Mucosa of descending colon (tissue), 3 donors: ENCODE results near the gene FSCN2. TPM values are rescaled to one million over a fixed set of nuclear protein-coding genes. Genes with fewer than 3 reads are reported as not detected.

Source experiments
- ATAC-seq: fragments of 200-7000 bp; cut with Tn5 transposase; one replicate; pipeline ENCODE4 v1.9.1; 2020; ENCODE audit warnings: mild to moderate bottlenecking, moderate library complexity
- DNase-seq, 3 donors: peaks; one replicate each; pipeline ENCODE4 v3.0.0-alpha.2; 2020
- H3K36me3 ChIP-seq: fragments of 200-600 bp; one replicate; pipeline ENCODE4 v1.8.0; 2021; ENCODE audit warnings: low read depth, mild to moderate bottlenecking
- H3K4me1 ChIP-seq: fragments of 200-600 bp; one replicate; pipeline ENCODE4 v1.8.0; 2021; ENCODE audit warnings: low read depth, mild to moderate bottlenecking
- H3K4me3 ChIP-seq: fragments of 200-600 bp; one replicate; pipeline ENCODE4 v1.8.0; 2021; ENCODE audit warnings: mild to moderate bottlenecking
- H3K9me3 ChIP-seq: fragments of 200-600 bp; one replicate; pipeline ENCODE4 v1.8.0; 2021; ENCODE audit warnings: mild to moderate bottlenecking
- CTCF ChIP-seq: fragments of 200-600 bp; IDR thresholded peaks from one replicate; pipeline ENCODE4 v1.8.0; 2022; ENCODE audit warnings: antibody characterized with exemption, mild to moderate bottlenecking
- intact Hi-C, 2 donors: fragments of 100-400 bp; cut with DNase I in 1 of 2; cut with micrococcal nuclease in 1 of 2; formaldehyde crosslinking; loops; one replicate each; pipeline versions ENCODE4 v1.11.0 to v1.11.1; 2022; cut with DNase I, micrococcal nuclease
- total RNA-seq, 3 donors: library from RNA; stranded (reverse); fragmentation: NEBNext Ultra II Directional in 2 of 3; extraction: Animal tissue kit (Norgen Biotek cat#: 25700) in 2 of 3; gene quantifications; one replicate each; pipeline versions ENCODE4 v1.2.1 to v1.2.4, GENCODE V29; 2021 to 2023
- donor health status: DM: no; HTN: no; CAD: no; lungs with moderate emphysema.
- donor health status: DM: no; HTN: no; CAD: no.
- donor health status: DM: no; HTN: yes; CAD: no.

FSCN2 gene
- total RNA-seq, 3 donors from 2014 or later = 1.6 to 4.0 (median 2.5) TPM

DNA sequence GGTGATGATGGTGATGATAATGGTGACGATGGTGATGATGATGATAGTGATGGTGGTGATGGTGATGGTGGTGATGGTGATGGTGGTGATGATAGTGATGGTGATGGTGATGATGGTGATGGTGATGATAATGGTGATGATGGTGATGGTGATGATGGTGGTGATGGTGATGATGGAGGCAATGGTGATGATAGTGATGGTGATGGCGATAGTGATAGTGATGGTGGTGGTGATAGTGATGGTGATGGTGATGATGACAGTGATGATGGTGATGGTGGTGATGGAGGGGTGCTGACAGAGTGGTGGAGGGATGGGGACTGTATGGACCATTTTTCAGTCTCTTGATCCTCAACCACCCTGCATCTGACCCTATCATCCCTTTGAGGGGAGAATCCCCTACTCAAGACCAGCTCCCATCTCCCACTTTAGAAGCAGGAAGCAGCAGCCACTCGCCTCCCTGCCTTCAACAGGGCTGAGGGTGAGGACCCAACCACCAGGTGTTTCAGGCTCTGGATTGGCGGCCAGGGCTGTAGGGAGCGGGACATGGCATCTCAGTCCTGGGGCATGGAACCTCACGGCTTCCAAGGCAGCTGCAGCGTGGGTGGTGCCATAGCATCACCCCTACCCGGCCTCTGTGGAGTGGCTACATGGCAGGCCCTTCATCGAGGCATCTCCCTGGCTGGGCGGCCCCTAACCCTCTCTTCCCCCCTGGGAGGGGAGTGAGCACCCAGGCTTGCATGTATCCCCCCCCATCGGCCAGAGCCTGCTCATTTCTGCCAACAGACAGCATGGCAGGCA, 4.5 kb downstream of the FSCN2 start:
- intact Hi-C loops = no loop called here
- DNase-seq (no peak), ATAC-seq (no peak)
- TF ChIP-seq CTCF = no peak
- Histone ChIP-seq H3K36me3 (no peaks in the 10 kb centered on the region), H3K4me1 (peaks cover 23% of the 10 kb centered on the region), H3K9me3 (no peaks in the 10 kb centered on the region), H3K4me3 (no peak overlapping the region)

GRCh38 chr17:81533339-81534141, 5.4 kb downstream of the FSCN2 start:
- Histone ChIP-seq H3K9me3 (no peaks in the 10 kb centered on the region), H3K4me3 (no peak overlapping the region), H3K4me1 (peaks cover 16% of the 10 kb centered on the region), H3K36me3 (no peaks in the 10 kb centered on the region)
- ATAC-seq = no peak
- DNase-seq = no peak
- no peak for TF ChIP-seq CTCF
- intact Hi-C loops = no loop called here

DNA sequence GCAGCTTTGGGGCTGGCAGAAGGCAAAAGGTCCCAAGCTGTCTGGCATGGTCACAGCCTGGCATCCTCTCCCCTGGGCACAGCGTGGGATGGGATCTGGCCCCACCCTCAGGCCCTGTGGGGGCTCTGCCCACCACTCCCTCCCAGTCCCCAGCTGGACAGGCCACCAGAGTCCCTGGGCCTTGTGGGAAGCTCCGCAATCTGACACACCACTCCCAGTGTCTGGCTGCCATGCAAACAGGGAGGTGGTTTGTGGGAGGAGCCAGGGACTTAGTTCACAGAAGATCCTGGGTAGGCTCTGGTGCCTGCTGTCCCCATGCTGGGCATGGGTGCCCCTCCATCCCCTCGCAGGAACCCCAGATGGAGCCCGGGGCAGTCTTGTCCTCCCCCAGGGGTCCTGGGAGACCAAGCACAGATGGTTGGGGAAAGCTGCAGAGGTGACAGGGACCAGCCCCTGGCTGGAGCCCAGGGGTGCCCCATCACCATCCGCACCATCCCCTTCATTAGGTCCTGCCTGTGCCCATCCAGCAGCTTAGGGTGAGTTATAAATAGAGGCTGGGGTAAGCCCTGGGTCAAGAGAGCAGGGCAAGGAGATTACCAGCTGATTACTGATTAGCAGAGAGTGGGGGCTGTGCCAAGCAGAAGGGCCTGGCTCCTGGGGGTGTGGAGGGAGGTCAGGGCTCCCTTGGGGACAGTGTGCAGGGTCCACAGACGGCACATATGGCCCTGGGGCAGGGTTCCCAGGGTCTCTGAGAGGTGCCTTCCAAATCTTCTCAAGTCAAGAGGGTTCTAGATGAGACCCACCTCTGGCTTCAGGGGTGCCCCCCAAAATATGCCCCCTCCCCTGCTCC, 6.2 kb downstream of the FSCN2 start:
- intact Hi-C loops = no loop called here
- TF ChIP-seq CTCF = no peak
- peaks cover 13% of the 10 kb centered on the region for H3K4me1 ChIP-seq
- no peak overlapping the region for H3K4me3 ChIP-seq
- H3K9me3 ChIP-seq = no peaks in the 10 kb centered on the region
- ATAC-seq = no peak
- H3K36me3 ChIP-seq = no peaks in the 10 kb centered on the region
- DNase-seq = peak in 1 of 3 donors; percentile 21

DNA sequence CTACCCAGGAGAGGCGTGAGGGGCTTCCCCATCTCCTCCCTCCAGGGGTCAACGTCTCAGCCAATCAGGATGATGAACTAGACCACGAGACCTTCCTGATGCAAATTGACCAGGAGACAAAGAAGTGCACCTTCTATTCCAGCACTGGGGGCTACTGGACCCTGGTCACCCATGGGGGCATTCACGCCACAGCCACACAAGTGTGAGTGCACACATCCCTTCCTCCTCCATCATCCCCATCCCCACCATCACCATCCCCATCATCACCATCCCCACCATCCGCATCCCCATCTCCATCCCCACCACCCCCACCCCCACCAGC, 6.8 kb downstream of the FSCN2 start:
- Histone ChIP-seq H3K4me1 (peaks cover 13% of the 10 kb centered on the region), H3K4me3 (no peak overlapping the region), H3K9me3 (no peaks in the 10 kb centered on the region), H3K36me3 (no peaks in the 10 kb centered on the region)
- DNase-seq (no peak), ATAC-seq (no peak)
- TF ChIP-seq CTCF = no peak
- intact Hi-C loops = no loop called here

DNA sequence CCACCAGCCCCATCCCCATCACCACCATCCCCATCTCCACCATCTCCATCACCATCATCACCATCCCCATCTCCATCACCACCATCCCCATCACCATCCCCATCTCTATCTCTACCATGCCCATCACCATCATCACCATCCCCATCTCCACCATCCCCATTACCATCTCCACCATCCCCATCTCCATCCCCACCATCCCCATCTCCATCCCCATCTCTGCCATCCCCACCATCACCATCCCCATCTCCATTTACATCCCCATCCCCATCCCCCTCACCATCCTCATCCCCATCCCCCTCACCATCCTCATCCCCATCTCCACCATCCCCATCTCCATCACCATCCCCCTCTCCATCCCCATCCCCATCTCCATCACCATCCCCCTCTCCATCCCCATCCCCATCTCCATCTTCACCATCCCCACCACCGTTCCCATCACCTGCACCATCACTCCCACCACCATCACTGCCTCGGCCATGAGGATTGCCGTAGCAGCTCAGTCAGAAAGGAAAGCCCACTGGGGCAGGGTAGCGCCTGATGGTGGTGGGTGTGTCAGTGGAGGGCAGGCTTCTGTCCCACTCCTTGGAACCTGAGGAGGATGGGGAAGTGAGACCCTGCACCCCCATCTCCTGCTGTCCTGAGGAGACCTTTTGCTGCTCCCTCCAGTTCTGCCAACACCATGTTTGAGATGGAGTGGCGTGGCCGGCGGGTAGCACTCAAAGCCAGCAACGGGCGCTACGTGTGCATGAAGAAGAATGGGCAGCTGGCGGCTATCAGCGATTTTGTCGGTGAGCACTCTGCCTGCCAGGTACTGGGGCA, 7.5 kb downstream of the FSCN2 start:
- no peak for ATAC-seq
- no peak for DNase-seq
- TF ChIP-seq CTCF = no peak
- intact Hi-C loops = no loop called here
- Histone ChIP-seq H3K4me3 (no peak overlapping the region), H3K9me3 (no peaks in the 10 kb centered on the region), H3K36me3 (no peaks in the 10 kb centered on the region), H3K4me1 (peaks cover 13% of the 10 kb centered on the region)
